Measurements from ENCODE around the gene FOXP1. TPM values are rescaled to one million over a fixed set of nuclear protein-coding genes. Genes with fewer than 3 reads are reported as not detected.

Gene FOXP1
- total and polyA plus RNA-seq, 2 experiments from 2014 or later = 76.8 to 99.8 TPM

DNA sequence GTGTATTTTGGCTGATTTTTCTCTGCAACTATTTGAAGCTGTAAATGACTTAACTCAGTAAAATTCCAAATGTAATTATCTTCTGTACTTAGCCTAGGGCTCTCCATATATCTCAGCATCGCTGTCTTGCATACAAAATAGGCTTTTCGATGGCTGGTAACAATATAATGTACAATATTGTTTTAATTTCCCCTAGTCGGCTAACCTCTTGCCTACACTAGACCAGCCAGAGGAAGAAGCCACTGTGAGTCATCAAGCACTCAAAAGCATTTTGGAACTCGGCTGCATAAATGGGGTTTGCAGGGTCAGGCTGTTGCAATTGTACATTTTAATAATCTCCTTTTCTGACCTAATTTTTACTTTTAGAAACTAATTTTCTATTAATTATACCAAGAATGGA is 583.8 kb downstream of the FOXP1 start:
- Histone ChIP-seq H4K20me1 (ENCODE audit: insufficient read depth, poor library complexity, severe bottlenecking) (peaks cover 4% of the 10 kb centered on the region), H3K27ac (no peak overlapping the region), H2AFZ (no peak overlapping the region), H3K9me2 (replicated peaks; ENCODE audit: insufficient read depth) (no peaks in the 10 kb centered on the region), H3K27me3 (no peaks in the 10 kb centered on the region), H3K4me1 (ENCODE audit: insufficient read depth) (no peaks in the 10 kb centered on the region), H3K36me3 (replicated peaks; ENCODE audit: insufficient read depth, low read depth) (no peaks in the 10 kb centered on the region), H3K9me3 (ENCODE audit: low read depth) (no peaks in the 10 kb centered on the region), H3K79me2 (peaks cover 64% of the 10 kb centered on the region), H3K4me3 (no peak overlapping the region), H3K4me2 (no peak overlapping the region)
- 71% methylated on average over 4 of the region's 4 CpGs for WGBS (ENCODE audit: low lambda C conversion rate, missing lambda C conversion rate)
- no peak for DNase-seq (ENCODE audit: low spot score)
- TF ChIP-seq EZH2 (IDR thresholded peaks at IDR 0.05; ENCODE audit: borderline replicate concordance) (no peak), EZH2phosphoT487 (IDR thresholded peaks at IDR 0.05; ENCODE audit: low read depth, severe bottlenecking, unreplicated experiment) (no peak)
- TF ChIP-seq, protein P1, sequence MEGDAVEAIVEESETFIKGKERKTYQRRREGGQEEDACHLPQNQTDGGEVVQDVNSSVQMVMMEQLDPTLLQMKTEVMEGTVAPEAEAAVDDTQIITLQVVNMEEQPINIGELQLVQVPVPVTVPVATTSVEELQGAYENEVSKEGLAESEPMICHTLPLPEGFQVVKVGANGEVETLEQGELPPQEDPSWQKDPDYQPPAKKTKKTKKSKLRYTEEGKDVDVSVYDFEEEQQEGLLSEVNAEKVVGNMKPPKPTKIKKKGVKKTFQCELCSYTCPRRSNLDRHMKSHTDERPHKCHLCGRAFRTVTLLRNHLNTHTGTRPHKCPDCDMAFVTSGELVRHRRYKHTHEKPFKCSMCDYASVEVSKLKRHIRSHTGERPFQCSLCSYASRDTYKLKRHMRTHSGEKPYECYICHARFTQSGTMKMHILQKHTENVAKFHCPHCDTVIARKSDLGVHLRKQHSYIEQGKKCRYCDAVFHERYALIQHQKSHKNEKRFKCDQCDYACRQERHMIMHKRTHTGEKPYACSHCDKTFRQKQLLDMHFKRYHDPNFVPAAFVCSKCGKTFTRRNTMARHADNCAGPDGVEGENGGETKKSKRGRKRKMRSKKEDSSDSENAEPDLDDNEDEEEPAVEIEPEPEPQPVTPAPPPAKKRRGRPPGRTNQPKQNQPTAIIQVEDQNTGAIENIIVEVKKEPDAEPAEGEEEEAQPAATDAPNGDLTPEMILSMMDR (IDR thresholded peaks at IDR 0.05; ENCODE audit: poor library complexity) = no peak

DNA sequence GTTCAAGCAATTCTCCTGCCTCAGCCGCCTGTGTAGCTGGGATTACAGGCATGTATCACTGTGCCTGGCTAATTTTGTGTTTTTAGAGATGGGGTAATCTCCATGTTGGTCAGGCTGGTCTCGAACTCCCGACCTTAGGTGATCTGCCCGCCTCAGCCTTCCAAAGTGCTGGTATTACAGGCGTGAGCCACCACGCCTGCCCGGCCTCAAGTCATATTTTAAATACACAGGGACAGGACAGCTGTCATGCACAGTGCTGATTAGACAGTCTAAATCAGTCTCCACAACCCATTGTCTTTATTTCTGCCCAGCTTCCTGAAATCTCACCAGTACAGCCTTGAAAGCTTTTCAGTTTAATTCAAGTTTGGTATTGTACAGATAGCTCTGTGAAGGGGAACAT is 587.4 kb downstream of the FOXP1 start:
- no peak for DNase-seq (ENCODE audit: low spot score)
- Histone ChIP-seq H3K79me2 (peaks cover 41% of the 10 kb centered on the region), H3K27me3 (no peaks in the 10 kb centered on the region), H2AFZ (no peak overlapping the region), H3K27ac (no peak overlapping the region), H3K4me2 (no peak overlapping the region), H3K36me3 (replicated peaks; ENCODE audit: insufficient read depth, low read depth) (no peaks in the 10 kb centered on the region), H3K9me3 (ENCODE audit: low read depth) (no peaks in the 10 kb centered on the region), H4K20me1 (ENCODE audit: insufficient read depth, poor library complexity, severe bottlenecking) (no peaks in the 10 kb centered on the region), H3K9me2 (replicated peaks; ENCODE audit: insufficient read depth) (no peaks in the 10 kb centered on the region), H3K4me1 (ENCODE audit: insufficient read depth) (no peaks in the 10 kb centered on the region), H3K4me3 (no peak overlapping the region)
- 96% methylated on average over 7 of the region's 7 CpGs for WGBS (ENCODE audit: low lambda C conversion rate, missing lambda C conversion rate)
- TF ChIP-seq, protein P1 (IDR thresholded peaks at IDR 0.05; ENCODE audit: poor library complexity) = no peak

DNA sequence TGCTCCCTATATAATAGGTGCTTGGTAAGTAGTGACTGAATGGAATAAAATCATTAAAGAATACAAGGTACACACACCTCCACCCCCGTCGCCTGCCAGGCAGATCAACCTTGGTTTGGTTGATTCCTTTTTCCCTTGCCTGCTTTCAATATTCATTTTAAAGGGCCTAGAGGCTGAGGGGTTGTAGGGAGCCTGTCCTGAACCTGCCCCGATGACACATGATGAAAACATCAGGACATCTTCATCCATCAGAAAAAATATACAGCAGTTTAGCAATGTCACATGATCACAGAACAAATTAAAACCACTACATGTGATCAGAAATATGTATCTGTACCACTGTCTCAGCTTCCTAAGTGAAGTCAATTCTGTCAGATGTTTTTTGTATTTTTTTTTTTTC is 588.9 kb downstream of the FOXP1 start:
- TF ChIP-seq EZH2 (IDR thresholded peaks at IDR 0.05; ENCODE audit: borderline replicate concordance) (no peak), EZH2phosphoT487 (IDR thresholded peaks at IDR 0.05; ENCODE audit: low read depth, severe bottlenecking, unreplicated experiment) (no peak)
- TF ChIP-seq, protein P1 (IDR thresholded peaks at IDR 0.05; ENCODE audit: poor library complexity) = no peak
- 100% methylated on average over 3 of the region's 3 CpGs for whole genome bisulfite sequencing (ENCODE audit: low lambda C conversion rate, missing lambda C conversion rate)
- Histone ChIP-seq H3K4me2 (no peak overlapping the region), H3K9me3 (ENCODE audit: low read depth) (no peaks in the 10 kb centered on the region), H3K79me2 (peaks cover 48% of the 10 kb centered on the region), H3K9me2 (replicated peaks; ENCODE audit: insufficient read depth) (no peaks in the 10 kb centered on the region), H3K4me3 (no peak overlapping the region), H3K36me3 (replicated peaks; ENCODE audit: insufficient read depth, low read depth) (no peaks in the 10 kb centered on the region), H3K4me1 (ENCODE audit: insufficient read depth) (no peaks in the 10 kb centered on the region), H3K27me3 (no peaks in the 10 kb centered on the region), H4K20me1 (ENCODE audit: insufficient read depth, poor library complexity, severe bottlenecking) (no peaks in the 10 kb centered on the region), H3K27ac (no peak overlapping the region), H2AFZ (no peak overlapping the region)
- DNase-seq (ENCODE audit: low spot score) = no peak
